ENCODE results near the gene ESR1.
"Not testable (repeated sequence)": the region's sequence is repeated elsewhere in the genome, so short reads cannot be mapped to it uniquely, and the experiment has no call there.

ESR1 gene

DNA sequence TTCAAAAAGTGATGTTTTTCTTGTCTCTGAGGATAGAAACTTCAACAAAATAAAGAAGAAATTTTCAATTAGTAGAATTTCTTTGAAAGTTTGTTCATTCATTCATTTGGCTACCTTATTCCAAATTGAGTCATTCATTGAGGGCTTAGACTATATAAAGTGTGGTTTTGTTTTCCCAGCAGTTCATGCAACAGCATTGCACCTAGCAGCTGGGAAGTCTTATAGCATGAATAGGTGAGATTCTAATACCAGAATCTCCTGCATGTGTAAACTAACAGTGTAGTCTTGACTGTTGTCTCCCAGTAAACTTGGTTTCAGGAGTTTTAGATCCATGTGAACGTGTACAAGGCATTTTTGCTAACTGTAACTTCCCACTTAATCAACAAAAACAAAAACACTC, 7.1 kb downstream of the ESR1 start:
- DNase-seq: no peak

DNA sequence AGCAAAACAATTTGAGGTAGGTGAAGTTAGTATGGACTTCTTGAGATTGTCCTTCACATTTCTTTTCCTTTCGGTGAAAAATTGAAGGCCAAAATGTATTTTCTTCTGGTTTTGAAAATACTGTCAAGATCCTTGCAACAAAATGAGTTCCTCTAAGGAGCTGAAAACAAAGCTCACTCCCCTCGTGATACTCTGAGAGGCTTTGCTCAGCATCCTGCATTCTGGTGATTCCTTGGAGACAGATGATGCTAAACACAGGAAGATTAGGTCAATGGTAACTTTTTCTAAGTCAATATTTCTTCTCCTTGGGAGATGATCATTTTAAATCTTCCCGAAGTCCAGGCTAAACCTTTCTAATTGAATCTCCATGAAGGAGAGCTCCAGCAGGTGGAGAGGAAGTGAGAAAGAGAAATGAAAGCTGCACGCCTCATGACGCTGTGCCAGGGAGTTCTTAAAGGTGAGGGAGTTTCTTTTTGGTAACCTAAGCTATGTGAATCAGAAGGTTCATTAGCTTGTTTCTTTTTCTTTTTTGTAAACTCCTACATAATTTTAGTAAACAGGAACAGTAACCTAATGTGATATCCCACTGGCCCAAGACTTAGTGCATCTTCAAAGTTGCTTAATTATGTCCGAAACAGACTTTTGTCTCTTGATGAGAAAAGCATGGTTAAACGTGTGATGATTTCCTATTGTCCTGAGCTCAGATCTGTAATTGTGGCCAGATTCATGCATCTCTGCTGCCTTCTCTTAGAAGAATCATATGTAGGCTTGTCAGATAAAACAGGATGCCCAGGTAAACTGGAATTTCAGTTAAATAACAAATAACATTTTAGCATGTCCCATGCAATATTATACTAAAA, 15.0 kb downstream of the ESR1 start:
- no peak for DNase-seq

DNA sequence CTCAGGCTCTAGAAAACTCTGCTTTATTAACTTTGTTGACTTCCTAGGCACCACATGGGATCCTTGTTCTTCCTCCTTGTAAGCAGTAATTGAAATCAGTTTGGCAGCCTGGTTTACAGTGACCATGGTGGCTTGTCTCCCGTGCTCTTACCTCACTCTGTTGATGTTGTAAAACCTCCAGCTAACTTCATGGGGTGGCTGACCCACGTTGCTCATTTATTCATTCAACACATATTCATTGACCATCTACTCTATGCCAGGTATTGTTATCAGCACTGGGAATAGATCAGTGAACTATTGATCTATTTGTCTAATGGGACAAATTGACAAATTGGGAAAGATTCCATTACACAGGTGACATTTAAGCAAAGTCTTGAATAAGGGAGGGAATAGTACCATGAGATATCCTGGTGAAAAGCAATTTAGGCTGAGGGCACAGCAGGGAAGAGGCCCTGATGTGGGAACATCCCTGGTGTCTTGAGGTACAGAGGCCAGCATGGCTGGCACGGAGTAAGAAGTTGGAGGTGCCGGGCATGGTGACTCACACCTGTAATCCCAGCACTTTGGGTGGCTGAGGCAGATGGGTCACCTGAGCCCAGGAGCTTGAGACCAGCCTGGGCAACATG, 19.1 kb downstream of the ESR1 start:
- no peak for DNase-seq

DNA sequence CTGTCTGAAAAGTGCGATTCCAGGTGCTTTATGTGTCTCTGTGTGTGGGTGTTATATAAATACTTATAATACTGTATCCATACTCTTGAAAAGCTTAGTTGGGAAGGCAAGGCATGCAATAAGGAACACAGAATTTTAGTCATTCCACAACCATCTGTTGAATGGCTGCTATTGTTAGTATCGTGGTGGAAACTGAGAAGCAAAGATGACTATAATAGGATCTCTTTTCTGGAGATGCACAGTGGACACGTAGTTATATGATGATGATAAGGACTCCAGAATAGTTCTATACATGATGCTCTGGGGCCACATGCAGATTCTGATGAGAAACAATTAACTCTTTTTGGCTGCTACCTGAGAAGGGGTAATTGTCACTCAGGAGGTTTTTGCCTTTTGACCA, 25.2 kb downstream of the ESR1 start:
- DNase-seq: no peak

DNA sequence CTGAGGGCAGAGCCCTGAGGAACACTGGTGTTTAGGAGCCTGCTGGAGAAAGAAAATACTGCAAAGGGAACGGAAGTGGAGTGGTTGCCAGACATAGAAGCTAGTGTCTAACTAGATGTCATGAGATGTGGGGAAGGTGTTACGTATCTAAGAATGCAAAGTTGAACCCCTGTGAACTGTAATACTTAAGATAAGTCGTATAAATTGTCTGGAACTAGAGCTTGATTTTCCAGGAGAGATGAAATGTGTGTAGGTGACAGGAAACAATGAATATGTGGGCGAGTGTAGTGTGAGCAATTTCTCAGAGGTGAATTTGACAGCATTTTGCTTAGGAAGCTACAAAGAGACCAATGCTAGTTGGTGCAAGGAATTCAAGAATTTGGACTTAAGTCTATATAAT, 27.9 kb downstream of the ESR1 start:
- DNase-seq: no peak

DNA sequence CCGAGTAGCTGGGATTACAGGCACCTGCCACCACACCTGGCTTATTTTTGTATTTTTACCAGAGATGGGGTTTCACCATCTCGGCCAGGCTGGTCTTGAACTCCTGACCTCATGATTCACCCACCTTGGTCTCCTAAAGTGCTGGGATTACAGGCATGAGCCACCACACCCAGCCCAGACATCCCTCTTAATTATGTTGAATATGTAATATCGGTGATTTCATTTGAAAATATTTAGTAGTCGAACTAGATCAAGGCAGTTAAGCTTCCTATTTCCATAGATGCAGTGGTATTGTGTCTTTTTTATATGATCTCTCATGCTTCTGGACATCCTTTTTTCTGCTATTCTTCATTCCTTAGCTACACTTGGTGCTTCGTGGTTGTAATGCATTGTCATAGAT, 29.7 kb downstream of the ESR1 start:
- DNase-seq: no peak

DNA sequence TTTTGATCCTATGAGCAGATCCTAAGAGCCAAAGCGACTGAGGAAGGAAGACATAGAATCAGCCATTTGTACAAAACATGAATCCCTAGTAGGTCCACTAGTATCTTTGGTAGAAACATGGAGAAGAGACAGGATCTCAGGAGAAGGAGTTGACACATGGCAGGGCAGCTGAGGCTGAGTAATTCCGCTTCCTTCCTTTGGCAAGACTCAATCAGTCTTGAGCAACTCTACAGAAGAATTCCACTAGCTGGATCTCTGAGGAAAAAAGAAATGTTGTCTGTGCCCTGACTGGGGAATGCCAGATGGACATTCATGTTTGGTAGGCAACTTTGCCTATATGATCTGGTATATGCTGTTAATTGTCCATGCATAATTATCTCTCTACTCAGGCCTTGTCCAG, 35.3 kb downstream of the ESR1 start:
- DNase-seq: no peak

DNA sequence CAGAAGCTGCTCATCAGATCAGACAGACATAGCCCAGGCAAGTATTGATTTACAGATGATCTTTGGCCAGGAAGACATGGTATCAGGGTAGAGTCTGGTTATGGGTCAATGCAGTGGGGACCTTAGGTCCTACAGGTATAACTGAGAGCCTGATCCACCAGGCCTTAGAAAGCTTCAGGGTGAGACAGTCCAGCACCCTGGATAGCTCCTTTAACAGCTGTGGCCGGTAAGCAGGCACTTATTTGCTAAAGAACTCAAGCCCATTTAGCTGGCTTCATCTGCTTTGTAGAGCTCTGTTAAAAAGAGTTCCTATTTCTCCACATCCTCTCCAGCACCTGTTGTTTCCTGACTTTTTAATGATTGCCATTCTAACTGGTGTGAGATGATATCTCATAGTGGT, 39.6 kb downstream of the ESR1 start:
- no peak for DNase-seq

DNA sequence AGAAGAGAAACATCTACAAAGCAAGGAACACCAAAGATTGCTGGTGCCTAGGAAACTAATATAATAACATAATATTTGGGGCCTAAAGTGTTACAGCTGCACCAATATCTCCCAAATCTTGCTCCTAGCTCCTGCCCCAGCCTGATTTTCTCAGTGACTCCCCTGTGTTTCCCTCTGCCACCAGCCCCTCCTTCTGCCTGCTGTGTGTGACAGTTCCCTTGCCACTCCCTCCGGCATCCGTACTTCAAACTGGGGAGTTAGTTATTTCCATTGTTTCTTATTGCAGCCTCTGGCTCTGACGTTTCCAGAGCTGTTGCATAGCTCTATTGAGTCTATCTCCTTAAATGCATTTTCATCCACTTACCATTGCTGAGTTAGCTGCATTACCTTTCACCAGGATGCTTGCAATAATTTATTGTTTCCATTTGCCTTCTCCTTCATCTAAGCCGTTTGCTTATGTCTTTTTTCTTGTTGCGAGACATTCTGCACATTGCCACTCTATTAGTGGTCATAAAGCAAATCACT, 43.1 kb downstream of the ESR1 start:
- DNase-seq: no peak

DNA sequence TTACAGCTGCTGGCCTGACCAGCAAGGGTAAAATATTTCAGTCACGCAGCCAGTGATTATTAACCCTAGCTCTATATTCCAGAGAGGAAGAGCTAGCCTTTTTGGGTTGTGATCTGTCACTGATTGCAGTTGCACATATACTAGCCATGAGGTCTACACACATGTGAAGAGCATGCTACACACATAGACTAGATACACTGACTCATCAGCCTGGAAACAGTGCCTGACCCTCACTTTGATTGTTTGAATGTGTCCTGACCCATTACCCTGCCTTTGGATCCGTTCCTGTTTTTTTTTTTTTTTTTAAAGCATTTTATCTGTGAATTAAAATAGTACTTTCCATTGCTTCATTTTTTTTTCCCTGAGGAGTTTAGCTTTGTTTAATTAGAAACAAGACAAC, 50.8 kb downstream of the ESR1 start:
- DNase-seq: no peak

DNA sequence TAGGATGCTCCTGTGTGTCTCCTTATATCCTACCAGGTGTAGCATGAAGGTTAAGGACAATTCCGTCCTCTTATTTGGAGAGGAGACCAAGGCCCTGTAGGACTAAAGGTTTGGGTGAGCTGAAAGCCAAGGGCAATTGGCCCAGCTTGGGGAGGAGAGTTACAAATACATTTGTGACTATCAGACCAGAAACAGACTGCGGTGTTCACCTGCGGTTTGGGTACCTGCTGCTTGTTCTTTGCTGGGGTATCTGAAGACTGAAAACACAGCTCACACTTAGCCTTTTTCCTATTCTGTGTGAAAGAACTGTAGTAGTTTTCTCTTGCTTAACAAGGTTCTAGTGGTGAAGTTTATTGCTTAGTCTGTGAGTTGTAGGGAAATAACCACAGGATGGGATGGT, 55.0 kb downstream of the ESR1 start:
- no peak for DNase-seq

DNA sequence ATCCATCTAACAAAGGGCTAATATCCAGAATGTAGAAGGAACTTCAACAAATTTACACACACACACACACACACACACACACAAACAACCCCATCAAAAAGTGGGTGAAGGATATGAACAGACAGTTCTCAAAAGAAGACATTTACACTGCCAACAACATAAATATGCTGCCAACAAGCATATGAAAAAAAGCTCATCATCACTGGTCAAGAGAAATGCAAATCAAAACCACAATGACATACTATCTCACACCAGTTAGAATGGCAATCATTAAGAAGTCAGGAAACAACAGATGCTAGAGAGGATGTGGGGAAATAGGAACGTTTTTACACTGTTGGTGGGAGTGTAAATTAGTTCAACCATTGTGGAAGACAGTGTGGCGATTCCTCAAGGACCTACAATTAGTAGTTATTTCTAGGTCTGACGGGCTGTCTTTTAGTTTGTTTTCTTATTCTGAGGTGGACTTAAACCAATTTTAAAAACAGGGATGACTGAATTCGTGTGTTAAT, 59.9 kb downstream of the ESR1 start:
- not testable (repeated sequence) for DNase-seq

DNA sequence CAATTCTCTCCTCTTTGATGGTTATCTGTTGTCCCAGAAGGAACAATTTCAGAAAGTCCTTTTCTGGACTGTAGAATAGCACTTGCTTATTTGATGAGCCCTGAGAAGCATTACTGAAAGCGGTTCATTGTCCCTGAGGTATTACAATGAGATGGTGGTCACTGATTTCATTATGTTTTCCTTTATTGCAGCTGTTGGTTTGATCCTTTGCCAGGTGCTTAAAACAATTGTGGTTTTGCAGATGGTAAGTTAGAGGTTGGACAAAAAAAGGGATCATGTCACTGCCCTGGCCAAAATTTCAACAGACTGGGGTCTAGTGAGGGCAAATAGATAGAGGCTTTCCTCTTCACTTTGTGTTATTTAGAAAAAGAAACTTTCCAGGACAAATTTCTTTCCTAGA, 61.9 kb downstream of the ESR1 start:
- no peak for DNase-seq

DNA sequence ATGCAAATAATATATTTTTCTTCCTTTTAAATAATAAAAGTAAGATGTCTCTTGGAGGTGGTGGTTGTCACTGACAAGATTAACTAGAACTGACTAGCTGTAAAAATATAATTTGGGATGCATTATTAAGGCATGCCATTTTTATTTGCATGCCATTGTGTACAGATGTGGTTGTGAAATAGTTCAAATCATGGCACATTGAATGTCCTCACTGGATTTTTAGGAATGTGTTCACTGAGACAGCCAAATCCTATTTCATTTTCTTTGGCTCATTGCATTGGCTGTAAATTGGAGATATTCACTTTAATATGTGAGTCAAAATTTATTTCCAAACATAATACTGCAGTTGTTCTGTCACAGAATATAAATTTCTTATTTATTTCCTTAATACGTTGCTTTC, 62.3 kb downstream of the ESR1 start:
- no peak for DNase-seq

DNA sequence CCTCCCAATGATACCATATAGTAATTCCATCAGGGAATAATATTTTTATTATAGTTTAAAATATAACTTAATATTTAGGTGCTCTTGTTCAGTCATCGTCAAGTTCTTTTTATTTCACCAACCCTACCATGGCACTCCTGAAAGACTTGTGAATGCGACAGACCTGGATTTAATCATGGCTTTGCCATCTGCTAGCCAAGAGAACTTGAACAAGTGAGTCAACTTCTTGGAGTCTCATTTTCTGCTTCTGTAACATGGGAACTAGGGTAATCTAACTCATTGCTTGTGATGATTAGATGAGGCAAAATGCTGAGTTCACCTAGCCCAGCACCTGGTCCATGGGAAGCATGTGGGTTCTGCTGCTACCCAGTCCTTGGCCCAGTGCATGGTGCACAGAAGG, 62.9 kb downstream of the ESR1 start:
- DNase-seq: no peak

DNA sequence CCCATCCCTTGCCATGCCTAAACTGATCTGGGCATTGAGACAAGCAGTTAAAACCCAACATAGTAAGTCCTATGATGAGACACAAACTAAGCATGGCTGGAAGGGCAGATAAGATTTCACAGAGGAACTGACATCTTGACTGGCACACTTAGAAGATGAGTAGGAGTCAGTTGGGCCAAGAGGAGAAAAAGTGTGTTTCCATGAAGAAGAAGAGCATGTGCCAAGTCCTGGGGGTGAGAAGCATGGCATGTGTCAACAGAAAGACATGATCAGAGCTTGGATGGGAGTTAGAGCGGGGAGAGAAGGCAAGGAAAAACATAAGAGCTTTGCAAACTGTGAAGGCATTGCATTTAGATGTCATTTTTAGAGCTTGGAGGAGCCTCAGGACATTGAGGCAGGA, 68.0 kb downstream of the ESR1 start:
- no peak for DNase-seq

DNA sequence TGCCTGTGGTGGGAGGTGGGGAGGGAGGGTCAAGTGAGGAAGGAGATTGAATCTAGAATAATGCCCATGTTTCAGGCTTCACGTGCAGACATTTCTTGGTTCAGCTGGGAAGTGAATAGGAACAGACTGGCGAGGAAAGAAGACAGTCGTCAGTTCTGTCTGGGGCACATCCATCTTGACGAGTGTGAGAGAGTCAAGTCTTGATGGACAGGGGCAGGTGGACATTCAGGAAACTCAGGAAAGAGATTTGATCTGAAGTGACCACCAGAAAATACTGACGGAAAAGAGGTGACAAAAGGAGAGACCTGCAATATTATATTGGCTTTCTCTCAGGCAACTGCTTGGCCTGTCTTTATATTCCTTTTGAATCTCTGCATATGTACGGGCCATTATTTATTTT, 68.6 kb downstream of the ESR1 start:
- DNase-seq: no peak

DNA sequence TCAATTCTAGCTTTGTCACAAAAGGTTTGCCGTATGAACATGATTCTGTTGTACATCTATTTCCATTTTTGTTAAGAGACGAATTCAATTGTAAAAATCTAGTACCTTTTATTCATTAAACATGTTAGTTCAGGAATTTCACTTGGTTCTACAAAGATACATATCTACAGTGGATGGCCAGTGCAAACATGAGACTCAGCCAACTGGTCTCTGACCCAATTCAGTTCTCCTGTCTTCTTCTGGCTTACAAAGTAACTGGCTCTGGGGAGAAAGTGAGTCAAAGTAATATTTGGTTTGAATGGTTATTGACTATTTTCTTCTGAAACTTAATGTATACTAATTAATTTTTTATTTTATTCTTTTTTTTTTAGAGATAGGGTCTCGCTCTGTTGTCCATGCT, 70.0 kb downstream of the ESR1 start:
- DNase-seq: no peak

DNA sequence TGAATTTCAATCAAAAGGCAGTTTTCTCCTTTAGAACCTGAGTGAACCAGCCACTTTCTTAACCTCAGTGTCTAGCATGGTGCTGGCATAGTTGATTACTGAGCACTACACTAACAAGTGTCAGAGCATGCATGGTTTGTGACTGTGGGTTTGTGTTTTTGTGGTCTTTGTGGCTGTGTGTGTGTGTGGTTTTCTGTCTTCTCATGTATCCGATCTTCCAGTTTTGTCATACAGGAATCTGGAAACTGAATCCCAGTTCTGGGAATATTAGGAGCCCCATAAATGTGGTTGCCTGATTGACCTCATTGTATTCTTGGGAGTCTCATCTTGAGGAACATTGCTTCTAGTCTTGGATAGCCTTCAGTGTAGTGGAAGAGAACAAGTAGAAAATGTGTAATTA, 73.7 kb downstream of the ESR1 start:
- DNase-seq: no peak

DNA sequence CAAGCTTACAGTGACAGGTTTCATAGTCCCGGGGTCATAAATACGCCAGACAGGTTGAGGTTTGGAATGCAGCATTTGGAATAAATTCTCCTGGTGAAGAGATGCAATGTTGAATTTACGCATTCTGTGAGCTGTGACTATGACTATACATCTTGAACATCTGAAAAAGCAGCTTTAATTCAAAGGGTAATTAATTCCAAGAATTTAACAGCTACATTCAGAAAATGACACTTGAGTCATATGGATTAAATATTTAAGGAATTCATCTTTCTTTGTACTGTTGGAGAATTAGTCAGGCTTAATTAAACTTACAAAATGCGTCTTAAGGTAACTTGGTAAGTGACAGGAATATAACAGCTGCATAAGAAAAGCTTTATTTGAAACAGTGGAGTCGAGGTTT, 74.7 kb downstream of the ESR1 start:
- DNase-seq: no peak

DNA sequence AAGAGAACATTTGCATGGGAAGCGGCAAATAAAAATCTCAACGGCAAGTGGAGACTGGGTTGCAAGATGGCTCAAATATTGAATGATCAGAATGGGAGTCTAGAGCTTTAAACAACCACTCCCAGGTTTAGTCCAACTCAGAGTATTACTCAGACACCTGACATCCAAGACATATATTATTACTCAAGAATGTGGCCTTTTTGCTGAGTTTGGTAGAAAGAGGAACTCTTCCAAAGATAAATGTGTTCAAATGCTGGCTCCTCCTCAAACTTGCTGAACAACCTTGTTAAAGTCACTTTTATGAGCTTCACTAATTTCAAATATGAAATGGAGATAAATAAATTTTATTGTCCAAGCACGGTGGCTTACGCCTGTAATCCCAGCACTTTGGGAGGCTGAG, 77.8 kb downstream of the ESR1 start:
- no peak for DNase-seq

DNA sequence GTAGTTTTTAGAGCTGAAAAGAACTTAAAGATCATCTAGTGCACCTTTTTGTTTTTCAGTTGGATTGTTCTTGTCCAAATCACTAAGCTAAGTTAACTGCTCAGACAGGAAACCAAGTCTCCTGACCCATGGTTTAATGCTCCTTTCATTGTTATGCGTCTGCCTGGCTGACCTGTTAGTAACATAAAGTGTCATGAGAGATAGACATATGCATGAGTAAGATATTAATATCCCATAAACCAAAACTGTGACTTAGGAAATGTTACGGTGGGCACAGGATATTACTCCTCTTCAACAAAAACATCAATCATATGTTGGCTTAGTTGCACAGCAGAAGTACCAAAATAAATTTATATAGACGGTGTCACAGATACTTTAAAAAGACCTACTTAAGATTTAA, 84.0 kb downstream of the ESR1 start:
- DNase-seq: no peak

DNA sequence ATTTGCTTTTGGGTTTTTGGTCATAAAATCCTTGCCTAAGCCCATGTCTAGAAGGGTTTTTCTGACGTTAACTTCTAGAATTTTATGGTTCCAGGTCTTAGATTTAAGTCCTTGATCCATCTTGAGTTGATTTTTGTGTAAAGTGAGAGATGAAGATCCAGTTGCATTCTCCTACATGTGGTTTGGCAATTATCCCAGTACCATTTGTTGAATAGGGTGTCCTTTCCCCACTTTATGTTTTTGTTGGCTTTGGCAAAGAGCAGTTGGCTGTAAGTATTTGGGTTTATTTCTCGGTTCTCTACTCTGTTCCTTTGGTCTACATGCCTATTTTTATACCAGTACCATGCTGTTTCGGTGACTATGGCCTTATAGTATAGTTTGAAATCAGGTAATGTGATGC, 86.9 kb downstream of the ESR1 start:
- DNase-seq: not testable (repeated sequence)

DNA sequence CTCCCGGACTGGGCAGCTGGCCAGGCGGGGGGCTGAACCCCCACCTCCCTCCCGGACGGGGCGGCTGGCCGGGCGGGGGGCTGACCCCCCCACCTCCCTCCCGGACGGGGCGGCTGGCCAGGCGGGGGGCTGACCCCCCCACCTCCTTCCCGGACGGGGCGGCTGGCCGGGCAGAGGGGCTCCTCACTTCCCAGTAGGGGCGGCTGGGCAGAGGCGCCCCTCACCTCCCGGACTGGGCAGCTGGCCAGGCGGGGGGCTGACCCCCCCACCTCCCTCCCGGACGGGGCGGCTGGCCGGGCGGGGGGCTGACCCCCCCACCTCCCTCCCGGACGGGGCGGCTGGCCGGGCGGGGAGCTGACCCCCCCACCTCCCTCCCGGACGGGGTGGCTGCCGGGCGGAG, 91.7 kb downstream of the ESR1 start:
- not testable (repeated sequence) for DNase-seq
